Left ventricle myocardium inferior (tissue), 1 donor: ENCODE data around the gene CERS4. TPM values are rescaled to one million over a fixed set of nuclear protein-coding genes. Genes with fewer than 3 reads are reported as not detected.

Experiments
- DNase-seq: peaks from one replicate; pipeline ENCODE4 v3.0.0-alpha.2; 2020
- H3K27ac ChIP-seq: fragments of 200-600 bp; replicated peaks from 2 replicates; pipeline ENCODE4 v1.8.0; 2021
- H3K27me3 ChIP-seq: fragments of 200-600 bp; 2 replicates; pipeline ENCODE4 v1.8.0; 2021; ENCODE audit warnings: low read depth
- H3K36me3 ChIP-seq: fragments of 200-600 bp; 2 replicates; pipeline ENCODE4 v1.8.0; 2021
- H3K4me1 ChIP-seq: fragments of 200-600 bp; 2 replicates; pipeline ENCODE4 v1.8.0; 2021
- H3K4me3 ChIP-seq: fragments of 200-600 bp; 2 replicates; pipeline ENCODE4 v1.8.0; 2021; ENCODE audit warnings: mild to moderate bottlenecking, moderate library complexity
- H3K9me3 ChIP-seq: fragments of 200-600 bp; replicated peaks from 2 replicates; pipeline ENCODE4 v1.8.0; 2021
- intact Hi-C: fragments of 100-400 bp; cut with micrococcal nuclease; formaldehyde crosslinking; loops from one replicate; pipeline ENCODE4 v1.11.0; 2022
- total RNA-seq: library from RNA; stranded (reverse); fragmentation: NEBNext Ultra II Directional; extraction: Animal tissue kit (Norgen Biotek cat#: 25700); gene quantifications from one replicate; pipeline ENCODE4 v1.2.1, GENCODE V29; 2021
- TF ChIP-seq, protein P1 (sequence below): fragments of 200-600 bp; IDR thresholded peaks from 2 replicates; pipeline ENCODE4 v1.8.0; 2021; ENCODE audit warnings: antibody characterized with exemption, mild to moderate bottlenecking, borderline replicate concordance
- donor health status: DM: no; HTN: yes; CAD: no; lungs with severe emphysema.

CERS4 gene
- total RNA-seq, 1 donor from 2014 or later, result 16.5 TPM

DNA sequence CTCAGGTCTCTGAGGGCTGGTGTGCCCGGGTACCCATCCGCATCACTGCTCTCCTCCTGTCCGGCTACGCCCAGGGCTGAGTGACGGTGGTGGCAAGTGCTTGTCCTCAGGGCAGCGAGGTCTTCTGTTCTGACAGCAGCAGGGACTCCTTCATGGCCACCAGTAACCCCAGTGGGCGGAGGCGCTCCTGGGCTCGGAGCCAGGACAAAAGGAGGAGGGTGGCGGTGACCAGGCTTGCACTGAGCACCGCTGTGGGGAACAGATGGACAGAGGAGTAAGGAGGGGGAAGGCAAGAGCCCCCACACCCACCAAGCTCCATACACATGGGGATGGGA, 93.2 kb downstream of the CERS4 start:
- peak; percentile 79 for DNase-seq
- Histone ChIP-seq H3K4me1 (peaks cover 36% of the 10 kb centered on the region), H3K4me3 (no peak overlapping the region), H3K36me3 (peaks cover 13% of the 10 kb centered on the region), H3K27me3 (no peaks in the 10 kb centered on the region), H3K27ac (peak overlapping the region; percentile 51), H3K9me3 (no peaks in the 10 kb centered on the region)
- intact Hi-C loops, result no loop called here
- TF ChIP-seq, protein P1, sequence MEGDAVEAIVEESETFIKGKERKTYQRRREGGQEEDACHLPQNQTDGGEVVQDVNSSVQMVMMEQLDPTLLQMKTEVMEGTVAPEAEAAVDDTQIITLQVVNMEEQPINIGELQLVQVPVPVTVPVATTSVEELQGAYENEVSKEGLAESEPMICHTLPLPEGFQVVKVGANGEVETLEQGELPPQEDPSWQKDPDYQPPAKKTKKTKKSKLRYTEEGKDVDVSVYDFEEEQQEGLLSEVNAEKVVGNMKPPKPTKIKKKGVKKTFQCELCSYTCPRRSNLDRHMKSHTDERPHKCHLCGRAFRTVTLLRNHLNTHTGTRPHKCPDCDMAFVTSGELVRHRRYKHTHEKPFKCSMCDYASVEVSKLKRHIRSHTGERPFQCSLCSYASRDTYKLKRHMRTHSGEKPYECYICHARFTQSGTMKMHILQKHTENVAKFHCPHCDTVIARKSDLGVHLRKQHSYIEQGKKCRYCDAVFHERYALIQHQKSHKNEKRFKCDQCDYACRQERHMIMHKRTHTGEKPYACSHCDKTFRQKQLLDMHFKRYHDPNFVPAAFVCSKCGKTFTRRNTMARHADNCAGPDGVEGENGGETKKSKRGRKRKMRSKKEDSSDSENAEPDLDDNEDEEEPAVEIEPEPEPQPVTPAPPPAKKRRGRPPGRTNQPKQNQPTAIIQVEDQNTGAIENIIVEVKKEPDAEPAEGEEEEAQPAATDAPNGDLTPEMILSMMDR, result no peak

DNA sequence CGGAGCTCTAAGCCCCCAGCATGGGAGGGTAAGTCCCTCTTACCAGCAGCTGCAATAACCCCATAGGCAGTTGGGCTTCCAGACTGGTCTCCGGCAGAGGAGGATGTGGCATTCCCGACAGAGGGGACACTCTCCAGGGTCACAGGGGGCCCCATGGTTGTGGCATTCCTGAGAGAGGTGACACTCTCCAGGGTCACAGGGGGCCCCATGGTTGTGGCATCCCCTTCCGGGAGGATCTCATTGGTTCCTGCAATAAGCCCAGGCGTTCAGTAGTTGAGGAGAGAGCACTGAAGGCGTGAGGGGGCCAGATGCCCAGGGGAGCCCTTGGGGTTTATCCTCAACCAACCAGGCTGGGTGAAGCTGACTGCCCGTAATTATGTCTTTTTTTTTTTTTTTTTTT, 93.6 kb downstream of the CERS4 start:
- no peak for DNase-seq
- no peak overlapping the region for H3K4me3 ChIP-seq
- H3K4me1 ChIP-seq, result peaks cover 40% of the 10 kb centered on the region
- no peaks in the 10 kb centered on the region for H3K9me3 ChIP-seq
- H3K27me3 ChIP-seq, result no peaks in the 10 kb centered on the region
- H3K36me3 ChIP-seq, result peaks cover 13% of the 10 kb centered on the region
- H3K27ac ChIP-seq, result peak overlapping the region; percentile 48
- intact Hi-C loops, result no loop called here
- TF ChIP-seq, protein P1, result no peak

DNA sequence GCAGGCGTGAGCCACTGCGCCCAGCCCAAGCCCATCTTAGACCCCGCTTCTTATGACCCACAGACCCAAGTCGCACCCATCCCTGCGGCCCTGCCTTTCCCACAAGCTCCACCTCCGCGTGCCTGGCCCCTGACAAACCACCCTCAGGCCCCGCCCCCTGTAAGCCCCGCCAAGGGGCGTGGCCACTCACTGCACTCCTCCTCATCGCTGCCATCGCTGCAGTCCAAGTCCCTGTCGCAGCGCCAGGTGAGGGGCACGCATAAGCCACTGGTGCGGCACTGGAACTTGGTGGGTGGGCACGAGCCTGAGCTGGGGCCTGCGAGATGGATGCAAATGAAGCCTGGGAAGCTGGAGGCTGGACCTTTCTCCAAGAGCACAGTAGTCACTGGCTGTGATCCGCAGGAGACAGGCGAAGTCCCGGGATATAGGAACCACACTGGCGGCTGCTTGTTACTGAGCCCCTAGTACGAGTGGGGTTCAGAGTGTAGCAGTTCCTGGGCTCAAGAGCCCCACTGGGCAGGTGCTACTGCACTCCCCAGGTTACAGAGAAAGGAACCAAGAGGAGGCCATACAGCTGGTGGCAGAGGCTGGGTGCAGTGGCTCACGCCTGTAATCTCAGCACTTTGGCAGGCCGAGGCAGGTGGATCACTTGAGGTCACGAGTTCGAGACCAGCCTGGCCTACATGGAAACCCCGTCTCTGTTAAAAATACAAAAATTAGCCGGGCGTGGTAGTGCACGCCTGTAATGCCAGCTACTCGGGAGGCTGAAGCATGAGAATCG, 95.9 kb downstream of the CERS4 start:
- no peak overlapping the region for H3K4me3 ChIP-seq
- TF ChIP-seq, protein P1, result no peak
- H3K4me1 ChIP-seq, result peaks cover 60% of the 10 kb centered on the region
- H3K36me3 ChIP-seq, result peaks cover 22% of the 10 kb centered on the region
- no peak for DNase-seq
- no peaks in the 10 kb centered on the region for H3K27me3 ChIP-seq
- no peaks in the 10 kb centered on the region for H3K9me3 ChIP-seq
- H3K27ac ChIP-seq, result no peak overlapping the region
- intact Hi-C loops, result no loop called here

DNA sequence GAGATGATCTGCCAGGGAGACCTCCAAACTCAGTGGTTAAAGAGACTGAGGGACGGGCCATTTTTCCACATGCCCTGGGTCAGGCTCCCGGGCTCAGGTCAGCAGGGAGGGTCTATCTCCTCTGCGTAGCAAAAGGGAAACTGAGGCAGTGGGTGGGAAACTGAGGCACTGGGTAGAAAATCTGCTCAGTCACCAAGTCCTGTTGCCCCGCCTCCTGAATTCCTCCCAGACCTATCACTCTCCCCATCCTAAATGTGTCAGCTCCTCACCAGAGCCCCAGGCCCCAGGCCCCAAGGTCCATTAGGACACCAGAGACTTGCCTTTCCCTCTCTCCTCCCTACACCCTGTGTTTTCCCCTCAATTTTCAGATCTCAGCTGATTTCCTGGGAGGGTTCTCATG, 96.6 kb downstream of the CERS4 start:
- Histone ChIP-seq H3K27ac (peak overlapping the region; percentile 85), H3K36me3 (peaks cover 23% of the 10 kb centered on the region), H3K27me3 (no peaks in the 10 kb centered on the region), H3K4me3 (peak overlapping the region; percentile 77), H3K4me1 (peaks cover 60% of the 10 kb centered on the region), H3K9me3 (no peaks in the 10 kb centered on the region)
- DNase-seq, result no peak
- TF ChIP-seq, protein P1, result no peak
- intact Hi-C loops, result no loop called here

DNA sequence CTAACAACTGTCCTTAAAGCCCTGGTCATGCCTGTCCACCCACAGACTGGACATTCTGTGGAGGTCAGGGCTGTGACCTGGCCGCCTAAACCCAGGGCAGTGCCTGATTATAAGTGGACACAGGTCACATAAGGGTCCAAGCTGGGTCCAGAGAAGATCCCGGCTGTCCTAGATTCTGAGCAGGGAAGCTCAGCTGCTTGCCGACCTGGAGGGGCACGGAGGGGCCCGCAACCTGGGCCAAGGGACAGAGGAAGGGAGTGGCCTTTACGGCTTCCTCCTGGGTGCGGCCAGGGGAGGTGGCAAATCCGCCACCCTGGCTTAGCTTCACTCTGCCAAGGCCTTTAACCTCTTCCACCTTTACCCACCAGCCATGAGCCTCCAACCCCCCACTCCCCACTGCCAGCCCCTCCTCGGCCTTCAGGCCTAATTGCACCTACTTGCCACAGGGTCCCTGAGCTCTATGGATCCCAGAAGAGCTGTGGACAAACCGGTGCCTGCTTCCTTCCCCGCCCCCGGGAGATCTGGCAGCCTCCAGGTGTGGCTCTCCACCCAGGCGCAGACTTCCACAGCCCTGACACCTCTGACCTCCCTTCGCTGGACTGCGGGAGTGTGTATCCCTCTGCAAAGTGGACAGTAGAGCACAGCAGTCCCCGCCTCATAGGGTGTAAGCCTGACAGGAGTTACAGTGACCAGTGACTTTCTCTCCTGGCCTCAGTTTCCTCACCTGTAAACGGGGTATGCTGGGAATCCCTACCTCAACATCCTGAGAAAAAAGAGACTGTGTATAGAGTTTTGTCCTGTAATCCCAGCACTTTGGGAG, 97.3 kb downstream of the CERS4 start:
- peak overlapping the region; percentile 77 for H3K4me3 ChIP-seq
- peak overlapping the region; percentile 85 for H3K27ac ChIP-seq

More for the DNA sequence above, 97.3 kb downstream of the CERS4 start:
- Histone ChIP-seq H3K9me3 (no peaks in the 10 kb centered on the region), H3K36me3 (peaks cover 30% of the 10 kb centered on the region), H3K4me1 (peaks cover 63% of the 10 kb centered on the region), H3K27me3 (no peaks in the 10 kb centered on the region)
- intact Hi-C loops, result no loop called here
- TF ChIP-seq, protein P1, result no peak
- DNase-seq, result no peak
